Endometrial microvascular endothelial cells (primary cell): ENCODE measurements around the gene MAML2. TPM values are rescaled to one million over a fixed set of nuclear protein-coding genes. Genes with fewer than 3 reads are reported as not detected.

Experiments used
- in situ Hi-C: cut with HindIII; loops from 2 replicates; pipeline ENCODE4 v1.10.0; 2017; ENCODE audit warnings: low sequenced_read_pairs, low pct_unique_long_range_greater_than_20kb; ENCODE audit errors: inconsistent ontology term
- total RNA-seq: library from RNA; depleted of rRNA; stranded (reverse); fragments of >200 nt; gene quantifications from one replicate; pipeline ENCODE4 v1.2.3, GENCODE V29; 2015; ENCODE audit errors: inconsistent ontology term

Gene MAML2
- total RNA-seq, 1 donor from 2014 or later: 4.0 TPM

- in situ Hi-C loops: no loop called here
These were observed 319.7 kb downstream of the MAML2 start for GRCh38 chr11:96023275-96023674.

GRCh38 chr11:96021901-96022650 is 320.9 kb downstream of the MAML2 start:
- in situ Hi-C loops: no loop called here

- in situ Hi-C loops: no loop called here
These were observed 322.9 kb downstream of the MAML2 start for GRCh38 chr11:96019810-96020747.

- in situ Hi-C loops: no loop called here
These were observed 323.7 kb downstream of the MAML2 start for GRCh38 chr11:96019281-96019680.

- in situ Hi-C loops: no loop called here
These were observed 325.1 kb downstream of the MAML2 start for GRCh38 chr11:96017856-96018255.

- in situ Hi-C loops: no loop called here
These were observed 326.0 kb downstream of the MAML2 start for GRCh38 chr11:96016978-96017502.

GRCh38 chr11:96015906-96016565 is 327.0 kb downstream of the MAML2 start:
- in situ Hi-C loops: no loop called here

- in situ Hi-C loops: no loop called here
These were observed 328.8 kb downstream of the MAML2 start for GRCh38 chr11:96014217-96014616.

- in situ Hi-C loops: no loop called here
These were observed 329.4 kb downstream of the MAML2 start for GRCh38 chr11:96013461-96014213.

GRCh38 chr11:96012086-96012824 is 330.7 kb downstream of the MAML2 start:
- in situ Hi-C loops: no loop called here

- in situ Hi-C loops: no loop called here
These were observed 332.3 kb downstream of the MAML2 start for GRCh38 chr11:96010683-96011082.

- in situ Hi-C loops: no loop called here
These were observed 334.8 kb downstream of the MAML2 start for GRCh38 chr11:96008161-96008720.

- in situ Hi-C loops: no loop called here
These were observed 337.0 kb downstream of the MAML2 start for GRCh38 chr11:96006037-96006436.

- in situ Hi-C loops: no loop called here
These were observed 338.1 kb downstream of the MAML2 start for GRCh38 chr11:96004862-96005261.

GRCh38 chr11:96002754-96003290 is 340.2 kb downstream of the MAML2 start:
- in situ Hi-C loops: no loop called here

GRCh38 chr11:96002339-96002738 is 340.7 kb downstream of the MAML2 start:
- in situ Hi-C loops: no loop called here

- in situ Hi-C loops: no loop called here
These were observed 342.0 kb downstream of the MAML2 start for GRCh38 chr11:96001037-96001436.
